ENCODE data around the gene CD80.

The CD80 gene

GRCh38 chr3:119531151-119531550 is 28.3 kb downstream of the CD80 start:
- DNase-seq, result no peak
- WGBS (ENCODE audit: extremely low coverage, insufficient coverage, low lambda C conversion rate), result no CpG with 5 or more reads among the region's 4 CpGs

GRCh38 chr3:119530456-119530855 is 29.0 kb downstream of the CD80 start:
- H3K9ac ChIP-seq (ENCODE audit: low read length), result no peak overlapping the region
- no peaks in the 10 kb centered on the region for H3K79me2 ChIP-seq (ENCODE audit: control insufficient read depth, insufficient read depth, low read length)
- H3K27ac ChIP-seq (ENCODE audit: low read depth, low read length), result no peak overlapping the region
- H3K79me1 ChIP-seq (ENCODE audit: low read length), result no peaks in the 10 kb centered on the region
- H2BK15ac ChIP-seq (replicated peaks; ENCODE audit: low read depth), result no peak overlapping the region
- H2BK120ac ChIP-seq (ENCODE audit: low read depth, low read length), result no peak overlapping the region
- WGBS (ENCODE audit: extremely low coverage, insufficient coverage, low lambda C conversion rate), result no CpG with 5 or more reads among the region's 2 CpGs
- no peak overlapping the region for H3K4me3 ChIP-seq (ENCODE audit: low read length)
- H4K5ac ChIP-seq (ENCODE audit: low read length), result no peak overlapping the region
- H2AK5ac ChIP-seq (ENCODE audit: low read length), result no peak overlapping the region
- H3K36me3 ChIP-seq (ENCODE audit: control insufficient read depth, insufficient read depth, low read length), result no peaks in the 10 kb centered on the region
- H3K27me3 ChIP-seq (ENCODE audit: insufficient read depth, low read length, poor library complexity), result no peaks in the 10 kb centered on the region
- H3K4me2 ChIP-seq (ENCODE audit: low read length), result no peak overlapping the region
- no peak overlapping the region for H3K56ac ChIP-seq (ENCODE audit: low read length)
- no peaks in the 10 kb centered on the region for H3K4me1 ChIP-seq (ENCODE audit: control insufficient read depth, low read depth, low read length)
- H4K8ac ChIP-seq (ENCODE audit: low read depth, low read length), result no peak overlapping the region
- no peak overlapping the region for H3K23ac ChIP-seq (ENCODE audit: low read length)
- no peak overlapping the region for H3K4ac ChIP-seq (ENCODE audit: low read depth, low read length)
- DNase-seq, result no peak
- no peak overlapping the region for H2BK5ac ChIP-seq (ENCODE audit: low read length)
- H3K18ac ChIP-seq (ENCODE audit: low read length), result no peak overlapping the region

More at GRCh38 chr3:119531151-119531550, 28.3 kb downstream of the CD80 start:
- Histone ChIP-seq H4K8ac (ENCODE audit: low read depth, low read length) (no peak overlapping the region), H4K5ac (ENCODE audit: low read length) (no peak overlapping the region), H3K79me2 (ENCODE audit: control insufficient read depth, insufficient read depth, low read length) (no peaks in the 10 kb centered on the region), H3K4me3 (ENCODE audit: low read length) (no peak overlapping the region), H3K9ac (ENCODE audit: low read length) (no peak overlapping the region), H3K18ac (ENCODE audit: low read length) (no peak overlapping the region), H3K27me3 (ENCODE audit: insufficient read depth, low read length, poor library complexity) (no peaks in the 10 kb centered on the region), H3K56ac (ENCODE audit: low read length) (no peak overlapping the region), H3K4me2 (ENCODE audit: low read length) (no peak overlapping the region), H3K27ac (ENCODE audit: low read depth, low read length) (no peak overlapping the region), H3K4ac (ENCODE audit: low read depth, low read length) (no peak overlapping the region), H3K36me3 (ENCODE audit: control insufficient read depth, insufficient read depth, low read length) (no peaks in the 10 kb centered on the region), H2AK5ac (ENCODE audit: low read length) (no peak overlapping the region), H3K4me1 (ENCODE audit: control insufficient read depth, low read depth, low read length) (no peaks in the 10 kb centered on the region), H2BK120ac (ENCODE audit: low read depth, low read length) (no peak overlapping the region), H2BK5ac (ENCODE audit: low read length) (no peak overlapping the region), H2BK15ac (replicated peaks; ENCODE audit: low read depth) (no peak overlapping the region), H3K23ac (ENCODE audit: low read length) (no peak overlapping the region), H3K79me1 (ENCODE audit: low read length) (no peaks in the 10 kb centered on the region)

DNA sequence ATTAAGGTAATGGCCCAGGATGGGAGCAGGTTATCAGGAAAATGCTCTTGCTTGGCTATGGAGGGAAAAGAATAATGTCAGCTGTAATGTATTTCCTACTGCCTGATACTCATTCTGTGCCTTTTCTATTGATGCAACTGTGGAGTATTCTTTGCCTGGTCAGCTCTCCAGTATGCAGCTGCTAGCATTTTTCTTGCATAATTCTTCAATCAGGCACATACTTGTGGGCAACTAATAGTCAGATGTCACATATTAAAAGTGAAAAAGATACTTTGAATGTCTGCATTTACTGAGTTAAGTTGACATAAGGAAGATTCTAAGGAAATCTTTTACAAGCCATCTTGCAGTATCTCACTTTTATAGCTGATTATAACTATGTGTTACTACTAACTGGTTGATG is 29.5 kb downstream of the CD80 start:
- Histone ChIP-seq H3K79me1 (ENCODE audit: low read length) (no peaks in the 10 kb centered on the region), H4K5ac (ENCODE audit: low read length) (no peak overlapping the region), H3K56ac (ENCODE audit: low read length) (no peak overlapping the region), H3K36me3 (ENCODE audit: control insufficient read depth, insufficient read depth, low read length) (no peaks in the 10 kb centered on the region), H3K4me1 (ENCODE audit: control insufficient read depth, low read depth, low read length) (no peaks in the 10 kb centered on the region), H3K18ac (ENCODE audit: low read length) (no peak overlapping the region), H3K9ac (ENCODE audit: low read length) (no peak overlapping the region), H3K79me2 (ENCODE audit: control insufficient read depth, insufficient read depth, low read length) (no peaks in the 10 kb centered on the region), H2BK15ac (replicated peaks; ENCODE audit: low read depth) (no peak overlapping the region), H2BK120ac (ENCODE audit: low read depth, low read length) (no peak overlapping the region), H3K27ac (ENCODE audit: low read depth, low read length) (no peak overlapping the region), H4K8ac (ENCODE audit: low read depth, low read length) (no peak overlapping the region), H3K4me2 (ENCODE audit: low read length) (no peak overlapping the region), H3K4me3 (ENCODE audit: low read length) (no peak overlapping the region), H2BK5ac (ENCODE audit: low read length) (no peak overlapping the region), H3K23ac (ENCODE audit: low read length) (no peak overlapping the region), H3K4ac (ENCODE audit: low read depth, low read length) (no peak overlapping the region), H3K27me3 (ENCODE audit: insufficient read depth, low read length, poor library complexity) (no peaks in the 10 kb centered on the region), H2AK5ac (ENCODE audit: low read length) (no peak overlapping the region)
- DNase-seq, result no peak

DNA sequence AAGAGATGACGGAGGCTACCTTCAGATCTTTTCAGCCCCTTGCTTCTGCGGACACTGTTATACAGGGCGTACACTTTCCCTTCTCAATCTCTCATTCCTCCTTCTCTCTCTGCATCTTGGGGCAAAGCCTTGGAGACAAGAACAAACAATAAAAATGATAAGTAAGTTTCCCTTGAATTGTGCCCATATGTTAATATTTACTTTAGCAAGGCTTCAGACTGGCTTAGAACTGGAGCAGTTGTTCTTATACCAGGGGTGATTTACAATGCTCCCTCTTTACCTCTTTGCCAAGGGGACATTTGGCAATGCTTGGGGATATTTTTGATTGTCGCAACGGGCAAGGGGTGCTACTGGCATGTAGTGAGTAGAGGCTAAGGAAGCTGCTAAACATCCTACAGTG is 31.7 kb downstream of the CD80 start:
- Histone ChIP-seq H2BK15ac (replicated peaks; ENCODE audit: low read depth) (no peak overlapping the region), H3K9ac (ENCODE audit: low read length) (no peak overlapping the region), H3K36me3 (ENCODE audit: control insufficient read depth, insufficient read depth, low read length) (no peaks in the 10 kb centered on the region), H2AK5ac (ENCODE audit: low read length) (no peak overlapping the region), H3K18ac (ENCODE audit: low read length) (no peak overlapping the region), H4K5ac (ENCODE audit: low read length) (no peak overlapping the region), H3K27ac (ENCODE audit: low read depth, low read length) (no peak overlapping the region), H4K8ac (ENCODE audit: low read depth, low read length) (no peak overlapping the region), H2BK120ac (ENCODE audit: low read depth, low read length) (no peak overlapping the region), H3K4me3 (ENCODE audit: low read length) (no peak overlapping the region), H3K4me1 (ENCODE audit: control insufficient read depth, low read depth, low read length) (no peaks in the 10 kb centered on the region), H3K56ac (ENCODE audit: low read length) (no peak overlapping the region), H3K4ac (ENCODE audit: low read depth, low read length) (no peak overlapping the region), H3K4me2 (ENCODE audit: low read length) (no peak overlapping the region), H2BK5ac (ENCODE audit: low read length) (no peak overlapping the region), H3K23ac (ENCODE audit: low read length) (no peak overlapping the region), H3K79me1 (ENCODE audit: low read length) (no peaks in the 10 kb centered on the region), H3K27me3 (ENCODE audit: insufficient read depth, low read length, poor library complexity) (no peaks in the 10 kb centered on the region), H3K79me2 (ENCODE audit: control insufficient read depth, insufficient read depth, low read length) (no peaks in the 10 kb centered on the region)
- no CpG with 5 or more reads among the region's 5 CpGs for WGBS (ENCODE audit: extremely low coverage, insufficient coverage, low lambda C conversion rate)
- DNase-seq, result no peak

DNA sequence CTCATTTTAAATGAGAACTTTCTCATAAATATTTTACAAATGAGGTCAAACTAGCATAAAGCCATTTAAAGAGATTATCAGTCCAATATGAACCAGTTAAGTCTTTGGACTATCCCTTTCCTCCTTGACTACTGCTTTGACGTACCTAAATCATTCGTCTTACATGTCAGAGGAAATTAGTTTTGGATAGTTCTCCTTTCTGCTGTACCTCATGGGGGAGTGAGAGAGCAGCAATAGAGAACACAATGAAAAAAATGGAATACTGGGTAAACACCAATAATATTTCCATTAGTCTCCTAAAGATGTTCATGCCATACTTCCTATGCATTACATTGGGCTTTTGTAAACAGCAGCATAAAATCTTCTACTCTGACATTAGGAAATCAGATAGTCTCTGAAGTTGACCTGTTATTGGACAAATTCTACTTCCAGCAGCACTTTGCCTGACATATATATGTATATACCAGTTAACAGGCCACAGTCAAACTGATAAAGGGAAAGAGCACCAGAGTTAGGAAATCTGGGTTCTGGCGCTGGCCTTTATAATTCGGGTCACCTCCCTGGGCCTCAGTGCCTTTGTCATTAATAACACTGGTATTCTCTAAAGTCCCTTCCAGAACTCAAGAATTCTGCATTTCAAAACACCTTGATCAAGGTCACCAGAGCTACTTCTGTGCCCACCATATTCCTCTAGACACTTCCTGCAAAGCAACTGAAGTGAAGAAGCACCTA is 34.3 kb downstream of the CD80 start:
- Histone ChIP-seq H3K79me1 (ENCODE audit: low read length) (no peaks in the 10 kb centered on the region), H2BK5ac (ENCODE audit: low read length) (no peak overlapping the region), H3K18ac (ENCODE audit: low read length) (no peak overlapping the region), H3K23ac (ENCODE audit: low read length) (no peak overlapping the region), H2BK120ac (ENCODE audit: low read depth, low read length) (no peak overlapping the region), H3K4me2 (ENCODE audit: low read length) (no peak overlapping the region), H4K5ac (ENCODE audit: low read length) (no peak overlapping the region), H3K4ac (ENCODE audit: low read depth, low read length) (no peak overlapping the region), H2BK15ac (replicated peaks; ENCODE audit: low read depth) (no peak overlapping the region), H3K9ac (ENCODE audit: low read length) (no peak overlapping the region), H3K56ac (ENCODE audit: low read length) (no peak overlapping the region), H3K27me3 (ENCODE audit: insufficient read depth, low read length, poor library complexity) (no peaks in the 10 kb centered on the region), H3K36me3 (ENCODE audit: control insufficient read depth, insufficient read depth, low read length) (no peaks in the 10 kb centered on the region), H3K27ac (ENCODE audit: low read depth, low read length) (no peak overlapping the region), H4K8ac (ENCODE audit: low read depth, low read length) (no peak overlapping the region), H3K79me2 (ENCODE audit: control insufficient read depth, insufficient read depth, low read length) (no peaks in the 10 kb centered on the region), H3K4me3 (ENCODE audit: low read length) (no peak overlapping the region), H2AK5ac (ENCODE audit: low read length) (no peak overlapping the region), H3K4me1 (ENCODE audit: control insufficient read depth, low read depth, low read length) (no peaks in the 10 kb centered on the region)
- WGBS (ENCODE audit: extremely low coverage, insufficient coverage, low lambda C conversion rate), result no CpG with 5 or more reads among the region's 4 CpGs
- DNase-seq, result peak; percentile 5

DNA sequence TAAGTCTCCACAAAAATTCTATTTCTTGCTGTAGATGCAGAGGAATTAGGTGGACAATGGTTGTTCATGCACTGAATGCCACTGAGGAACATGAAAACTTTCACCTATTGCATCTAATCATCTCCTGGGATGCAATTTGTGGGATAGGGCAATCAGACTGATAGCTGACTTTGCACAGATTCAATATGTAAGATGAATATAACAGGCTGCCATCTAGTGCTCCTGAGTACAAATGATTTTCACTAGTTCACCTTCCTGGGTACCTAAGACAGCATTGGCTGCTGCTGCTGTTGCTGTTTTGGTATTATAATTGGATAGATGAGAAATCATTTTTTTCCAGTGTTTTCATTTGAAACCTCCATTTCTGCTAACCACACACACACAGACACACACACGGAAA is 41.4 kb downstream of the CD80 start:
- no peak overlapping the region for H3K4me2 ChIP-seq (ENCODE audit: low read length)
- H3K36me3 ChIP-seq (ENCODE audit: control insufficient read depth, insufficient read depth, low read length), result peaks cover 4% of the 10 kb centered on the region
- H3K27ac ChIP-seq (ENCODE audit: low read depth, low read length), result no peak overlapping the region
- H3K27me3 ChIP-seq (ENCODE audit: insufficient read depth, low read length, poor library complexity), result no peaks in the 10 kb centered on the region
- H2BK15ac ChIP-seq (replicated peaks; ENCODE audit: low read depth), result no peak overlapping the region
- no peak overlapping the region for H4K5ac ChIP-seq (ENCODE audit: low read length)
- H2AK5ac ChIP-seq (ENCODE audit: low read length), result no peak overlapping the region
- H3K18ac ChIP-seq (ENCODE audit: low read length), result no peak overlapping the region
- no peak overlapping the region for H3K56ac ChIP-seq (ENCODE audit: low read length)
- no peak overlapping the region for H4K8ac ChIP-seq (ENCODE audit: low read depth, low read length)
- H3K4me3 ChIP-seq (ENCODE audit: low read length), result no peak overlapping the region
- no CpG with 5 or more reads among the region's 1 CpG for WGBS (ENCODE audit: extremely low coverage, insufficient coverage, low lambda C conversion rate)
- no peak for DNase-seq
- H2BK5ac ChIP-seq (ENCODE audit: low read length), result no peak overlapping the region
- no peaks in the 10 kb centered on the region for H3K4me1 ChIP-seq (ENCODE audit: control insufficient read depth, low read depth, low read length)
- no peaks in the 10 kb centered on the region for H3K79me1 ChIP-seq (ENCODE audit: low read length)
- H3K4ac ChIP-seq (ENCODE audit: low read depth, low read length), result no peak overlapping the region
- no peak overlapping the region for H3K23ac ChIP-seq (ENCODE audit: low read length)
- no peak overlapping the region for H3K9ac ChIP-seq (ENCODE audit: low read length)
- H3K79me2 ChIP-seq (ENCODE audit: control insufficient read depth, insufficient read depth, low read length), result no peaks in the 10 kb centered on the region
- no peak overlapping the region for H2BK120ac ChIP-seq (ENCODE audit: low read depth, low read length)

Measured in mesendoderm (in vitro differentiated cells).